ENCODE data around the gene SMARCA2.

- TF ChIP-seq CTCF (IDR thresholded peaks at IDR 0.05; ENCODE audit: insufficient read depth, low read length, poor library complexity, severe bottlenecking) (no peak), EZH2phosphoT487 (conservative IDR thresholded peaks at IDR 0.05; ENCODE audit: low read length) (no peak)
Observed at GRCh38 chr9:2220036-2220435, 204.9 kb downstream of the SMARCA2 start.

All from SU-DHL-6 (cell line).